Naive B cell (primary cell): ENCODE results near the gene LY86. TPM values are rescaled to one million over a fixed set of nuclear protein-coding genes. Genes with fewer than 3 reads are reported as not detected.
A peak's percentile ranks its signal among the peaks of the same experiment; 100 is the strongest.
"Not testable (repeated sequence)": the region's sequence is repeated elsewhere in the genome, so short reads cannot be mapped to it uniquely, and the experiment has no call there.

Source experiments
- ATAC-seq, 2 donors: fragments of 150-1000 bp; cut with Tn5 transposase; 2 replicates each; pipeline ENCODE4 v1.10.0; 2021; ENCODE audit warnings: low read depth in 2 of 2, mild to moderate bottlenecking in 2 of 2, moderate library complexity in 2 of 2
- DNase-seq: peaks from one replicate; pipeline ENCODE4 v3.0.0; 2022
- H3K27ac Mint-ChIP-seq, 6 donors: one replicate each; pipeline ENCODE4 v1.8.0; 2020 to 2022; ENCODE audit warnings: mild to moderate bottlenecking in 6 of 6, mixed read lengths in 6 of 6, moderate library complexity in 5 of 6, inconsistent platforms in 2 of 6
- H3K27me3 Mint-ChIP-seq, 3 donors: one replicate each; pipeline ENCODE4 v1.8.0; 2021 to 2022; ENCODE audit warnings: mixed read lengths in 3 of 3, mild to moderate bottlenecking in 1 of 3
- H3K36me3 Mint-ChIP-seq, 2 donors: one replicate each; pipeline ENCODE4 v1.8.0; 2020 to 2022; ENCODE audit warnings: mixed read lengths in 2 of 2, inconsistent platforms in 1 of 2, mild to moderate bottlenecking in 1 of 2
- H3K4me1 Mint-ChIP-seq, 3 donors: one replicate each; pipeline ENCODE4 v1.8.0; 2020 to 2022; ENCODE audit warnings: mixed read lengths in 3 of 3, inconsistent platforms in 1 of 3, mild to moderate bottlenecking in 1 of 3, moderate library complexity in 1 of 3
- H3K4me3 Mint-ChIP-seq, 8 donors: one replicate each; pipeline ENCODE4 v1.8.0; 2020 to 2022; ENCODE audit warnings: mild to moderate bottlenecking in 8 of 8, mixed read lengths in 8 of 8, moderate library complexity in 8 of 8, inconsistent platforms in 2 of 8
- H3K9me3 Mint-ChIP-seq, 7 donors: one replicate each; pipeline ENCODE4 v1.8.0; 2020 to 2022; ENCODE audit warnings: mixed read lengths in 7 of 7, mild to moderate bottlenecking in 5 of 7, inconsistent platforms in 2 of 7, moderate library complexity in 1 of 7
- polyA plus RNA-seq, 6 donors: library from polyadenylated mRNA; unstranded; fragments of 300-500 nt; fragmentation: Illumina TruSeq; gene quantifications; one replicate each; pipeline ENCODE4 v1.2.3, GENCODE V29; 2021; ENCODE audit warnings: low read depth in 6 of 6

LY86 gene
- polyA plus RNA-seq, 6 donors from 2014 or later = 310 to 556 (median 476) TPM

DNA sequence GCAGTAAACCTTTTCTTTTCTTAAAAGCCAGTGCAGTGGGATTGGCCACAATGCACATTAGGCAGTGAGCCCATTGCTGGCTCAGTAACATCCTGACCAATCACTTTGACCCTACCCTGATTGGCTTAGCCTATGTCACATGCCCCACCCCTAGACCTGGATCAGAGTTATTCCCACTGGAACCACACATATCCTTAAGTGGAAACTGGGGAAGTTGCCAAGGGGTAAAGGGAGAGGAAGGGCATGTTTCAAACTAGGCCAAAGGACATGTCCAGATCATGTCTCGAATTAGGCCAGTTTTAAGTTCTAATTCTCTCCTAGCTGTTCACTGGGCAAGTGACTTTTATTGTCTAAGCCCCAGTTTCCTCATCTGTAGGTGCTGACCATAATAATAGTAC lies 69.3 kb downstream of the LY86 start:
- Mint-ChIP-seq H3K27ac (peak overlapping the region in 3 of 6 donors; percentile 42 to 94 (median 76)), H3K27me3 (no peaks in the 10 kb centered on the region), H3K4me3 (no peak overlapping the region), H3K9me3 (peaks cover 0 to 3% (median 0%) of the 10 kb centered on the region in 7 donors), H3K36me3 (peaks cover 19 to 21% of the 10 kb centered on the region in 2 donors), H3K4me1 (peaks cover 31 to 56% (median 37%) of the 10 kb centered on the region in 3 donors)
- ATAC-seq (no peak), DNase-seq (no peak)

DNA sequence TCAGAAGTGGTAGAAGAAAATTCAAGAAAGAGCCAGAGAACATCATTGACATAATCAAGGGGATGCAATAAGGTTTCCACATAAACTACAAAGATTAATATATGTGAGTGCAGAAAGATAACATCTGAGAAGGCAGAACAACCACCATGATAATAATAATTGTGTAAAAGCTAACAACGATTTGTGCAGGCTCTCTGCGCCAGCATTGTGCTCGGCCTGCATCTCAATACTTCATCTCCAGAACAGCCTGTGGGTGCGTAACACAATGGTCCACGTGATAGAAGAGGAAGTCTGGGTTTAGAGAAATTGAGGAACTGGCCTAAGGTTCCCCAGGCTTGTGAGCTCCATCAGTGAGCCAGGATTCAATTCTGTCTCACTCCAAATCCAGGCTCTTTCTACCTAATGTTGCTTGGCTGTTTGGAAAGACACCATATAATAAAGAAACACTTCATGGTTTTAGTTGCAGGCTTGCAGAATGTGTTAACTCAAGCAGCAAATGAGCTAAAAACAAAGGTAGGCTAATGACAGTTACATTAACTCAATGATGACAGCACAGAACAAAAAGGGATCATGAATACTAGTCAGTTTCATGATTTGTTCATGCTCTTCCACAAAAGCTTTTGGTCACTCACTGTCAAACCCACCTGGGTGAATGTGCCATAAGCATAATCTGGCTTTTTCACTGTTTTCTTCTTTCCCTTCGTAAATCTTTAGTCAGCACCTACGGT lies 71.2 kb downstream of the LY86 start:
- DNase-seq (peak; percentile 79), ATAC-seq (peak; percentile 96 to 99)
- Mint-ChIP-seq H3K4me1 (peaks cover 21 to 43% (median 27%) of the 10 kb centered on the region in 3 donors), H3K4me3 (peak overlapping the region in 6 of 8 donors; percentile 22 to 73 (median 56)), H3K9me3 (peaks cover 0 to 3% (median 0%) of the 10 kb centered on the region in 7 donors), H3K36me3 (peaks cover 8 to 12% of the 10 kb centered on the region in 2 donors), H3K27ac (peak overlapping the region; percentile 51 to 98 (median 92)), H3K27me3 (no peaks in the 10 kb centered on the region)

DNA sequence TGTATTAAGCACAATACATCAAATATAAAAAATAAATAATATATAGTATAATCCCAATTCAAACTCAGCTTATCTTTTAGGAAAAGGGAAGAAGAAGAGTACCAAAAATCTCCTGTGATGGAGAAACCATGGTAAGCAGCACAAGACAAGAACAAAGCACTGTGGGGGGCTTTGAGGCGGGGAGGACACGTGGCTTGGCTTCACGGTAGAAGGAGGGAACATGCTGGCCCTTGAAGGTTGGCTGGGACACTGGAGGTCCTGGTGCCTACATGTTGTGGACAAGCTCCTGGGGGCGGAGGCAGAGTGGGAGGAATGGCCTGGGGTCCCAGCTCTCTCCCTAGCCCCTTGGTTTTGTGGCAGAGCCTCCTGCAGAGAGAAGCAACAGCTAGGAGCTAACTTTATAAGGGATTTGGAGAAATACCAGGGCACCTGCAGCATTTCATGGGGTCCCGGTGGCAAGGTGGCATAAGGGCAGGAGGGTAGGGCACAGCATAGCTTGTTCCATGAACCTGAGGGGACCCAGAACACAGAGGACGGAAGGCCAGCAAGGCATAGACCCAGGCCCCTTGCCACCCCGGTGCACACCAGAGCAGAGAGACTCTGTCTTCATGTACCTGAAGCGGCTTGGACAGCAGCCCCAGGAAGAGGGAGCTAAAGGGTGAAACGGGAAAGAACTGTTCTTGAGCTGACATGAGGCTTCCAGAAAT lies 72.0 kb downstream of the LY86 start:
- Mint-ChIP-seq H3K27ac (peak overlapping the region in 5 of 6 donors; percentile 76 to 98 (median 90)), H3K9me3 (peaks cover 0 to 3% (median 0%) of the 10 kb centered on the region in 7 donors), H3K4me1 (peaks cover 18 to 36% (median 26%) of the 10 kb centered on the region in 3 donors), H3K36me3 (peaks cover 2 to 4% of the 10 kb centered on the region in 2 donors), H3K4me3 (peak overlapping the region in 1 of 8 donors; percentile 12), H3K27me3 (no peaks in the 10 kb centered on the region)
- DNase-seq (no peak), ATAC-seq (no peak)

DNA sequence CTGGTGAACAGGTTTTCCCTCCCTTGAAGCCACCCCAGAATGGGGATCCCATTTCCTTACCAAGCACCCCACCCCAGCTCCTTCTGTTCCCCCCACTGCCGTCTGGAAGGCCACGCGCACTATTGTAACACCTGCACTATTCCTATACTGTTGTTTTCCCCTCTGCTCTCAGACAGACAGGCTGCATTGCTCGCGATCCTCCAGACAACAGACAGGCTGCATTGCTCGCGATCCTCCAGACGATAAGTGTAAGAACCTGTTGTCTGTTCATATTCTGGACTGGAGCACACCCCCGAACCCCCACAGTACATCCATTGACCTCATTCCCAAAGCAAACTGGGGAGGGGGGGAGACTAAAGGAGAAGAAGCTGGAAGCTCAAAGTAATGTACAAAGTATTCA lies 72.7 kb downstream of the LY86 start:
- no peak for DNase-seq
- Mint-ChIP-seq H3K27me3 (no peaks in the 10 kb centered on the region), H3K27ac (peak overlapping the region; percentile 22 to 88 (median 60)), H3K4me1 (peaks cover 18 to 36% (median 26%) of the 10 kb centered on the region in 3 donors), H3K4me3 (no peak overlapping the region), H3K9me3 (peaks cover 0 to 3% (median 0%) of the 10 kb centered on the region in 7 donors), H3K36me3 (no peaks in the 10 kb centered on the region)
- ATAC-seq = no peak

DNA sequence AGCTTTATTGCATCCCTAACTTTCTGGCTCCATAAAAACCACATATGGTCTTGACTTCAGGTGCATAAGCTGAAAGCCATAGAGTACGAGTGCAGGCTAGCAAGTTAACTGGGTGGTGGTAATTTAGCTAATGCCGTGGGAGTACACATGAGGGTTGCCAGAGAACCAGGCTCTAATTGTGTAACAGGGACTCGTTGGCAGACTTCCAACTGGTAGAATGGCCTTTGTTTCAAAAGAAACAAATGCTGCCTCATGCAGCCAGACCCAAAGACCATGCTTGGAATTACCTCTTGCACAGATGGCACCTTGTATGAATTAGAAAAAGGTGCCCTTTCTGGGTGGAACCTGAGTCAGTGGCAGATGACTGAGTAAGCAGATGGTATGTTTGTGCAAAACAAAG lies 73.2 kb downstream of the LY86 start:
- Mint-ChIP-seq H3K4me3 (no peak overlapping the region), H3K27ac (peak overlapping the region in 4 of 6 donors; percentile 3 to 76 (median 50)), H3K9me3 (peaks cover 0 to 3% (median 0%) of the 10 kb centered on the region in 7 donors), H3K27me3 (no peaks in the 10 kb centered on the region), H3K36me3 (no peaks in the 10 kb centered on the region), H3K4me1 (peaks cover 18 to 36% (median 26%) of the 10 kb centered on the region in 3 donors)
- DNase-seq (no peak), ATAC-seq (no peak)

DNA sequence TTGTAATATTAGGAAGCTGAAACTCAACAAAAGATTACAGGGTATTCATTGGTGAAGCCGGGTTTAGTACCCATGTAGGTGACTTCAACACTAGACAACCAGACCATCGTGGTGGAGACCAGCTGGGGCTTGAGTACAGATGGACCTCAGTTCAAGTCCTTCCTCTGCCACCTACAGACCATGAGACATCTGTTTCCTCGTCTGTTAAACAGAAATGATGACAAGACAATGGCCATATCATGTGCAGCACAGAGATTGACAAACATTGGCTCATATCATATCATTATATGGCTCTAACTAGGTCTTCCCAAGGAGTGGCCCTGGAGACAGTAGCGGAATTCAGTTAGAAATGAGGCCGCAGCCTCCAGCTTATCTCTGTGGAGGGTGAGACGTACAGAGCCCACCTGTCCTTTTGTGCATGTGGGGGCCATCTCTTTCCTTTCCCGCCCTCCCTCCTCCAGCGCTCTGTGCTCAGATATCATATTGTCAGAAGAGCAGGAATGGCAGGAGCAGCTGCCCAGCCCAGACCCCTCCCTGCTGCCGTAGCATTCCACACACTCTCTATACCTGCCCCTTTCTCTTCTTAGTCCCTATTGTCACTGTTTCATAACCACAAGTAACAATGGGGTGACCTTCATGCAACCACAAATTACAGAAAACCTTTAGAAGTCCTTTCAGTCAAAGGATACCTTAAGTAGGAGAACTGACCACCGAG lies 75.1 kb downstream of the LY86 start:
- no peak for DNase-seq
- Mint-ChIP-seq H3K36me3 (peaks cover 0 to 4% of the 10 kb centered on the region in 2 donors), H3K4me1 (peaks cover 18 to 24% (median 22%) of the 10 kb centered on the region in 3 donors), H3K4me3 (no peak overlapping the region), H3K27ac (peak overlapping the region in 1 of 6 donors; percentile 59), H3K27me3 (no peaks in the 10 kb centered on the region), H3K9me3 (no peaks in the 10 kb centered on the region)
- ATAC-seq = no peak

DNA sequence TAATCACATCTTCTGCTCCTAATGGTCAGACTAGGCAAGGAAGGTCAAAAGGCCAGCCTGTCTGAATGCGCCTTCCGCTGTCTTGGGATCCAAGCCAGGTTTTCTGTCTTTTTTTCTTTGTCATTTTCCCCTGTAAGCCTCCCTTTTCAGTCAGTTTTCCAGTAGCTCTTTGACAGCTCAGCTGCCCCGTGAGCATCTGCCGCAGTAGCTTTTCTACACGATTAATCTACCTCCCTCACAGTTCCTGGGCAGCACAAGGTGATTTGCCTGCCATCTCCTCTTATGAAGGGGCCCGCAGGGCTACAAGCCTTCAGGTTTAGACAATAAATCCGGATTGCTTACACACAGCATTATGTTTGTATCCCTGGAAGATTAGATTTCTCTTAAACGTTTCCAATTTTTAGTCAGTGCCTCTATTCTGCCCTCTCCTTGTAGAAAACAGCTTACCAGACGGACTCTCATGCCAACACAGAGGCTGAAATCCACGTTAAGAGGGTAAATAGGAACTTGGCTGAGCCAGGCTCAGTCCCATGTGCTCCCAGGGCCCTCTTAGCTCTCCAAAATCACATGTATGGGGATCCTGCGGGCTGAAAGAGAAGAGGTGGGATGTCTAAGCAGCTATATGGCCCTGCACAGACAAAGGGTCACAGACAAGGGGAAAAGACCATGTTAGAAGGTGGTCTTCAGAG lies 77.2 kb downstream of the LY86 start:
- H3K27me3 Mint-ChIP-seq = no peaks in the 10 kb centered on the region
- ATAC-seq = no peak

DNA sequence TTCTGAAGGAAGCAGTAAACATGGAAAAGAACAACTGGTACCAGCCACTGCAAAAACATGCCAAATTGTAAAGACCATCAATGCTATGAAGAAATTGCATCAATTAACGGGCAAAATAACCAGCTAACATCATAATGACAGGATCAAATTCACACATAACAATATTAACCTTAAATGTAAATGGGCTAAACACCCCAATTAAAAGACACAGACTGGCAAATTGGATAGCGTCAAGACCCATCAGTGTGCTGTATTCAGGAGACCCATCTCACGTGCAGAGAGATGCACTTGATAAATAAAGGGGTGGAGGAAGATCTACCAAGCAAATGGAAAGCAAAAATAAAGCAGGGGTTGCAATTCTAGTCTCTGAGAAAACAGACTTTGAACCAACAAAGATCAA lies 81.6 kb downstream of the LY86 start:
- not testable (repeated sequence) for DNase-seq, H3K9me3 Mint-ChIP-seq, H3K4me3 Mint-ChIP-seq, ATAC-seq, H3K36me3 Mint-ChIP-seq, H3K27me3 Mint-ChIP-seq, H3K4me1 Mint-ChIP-seq
- peak overlapping the region in 1 of 6 donors; percentile 27 for H3K27ac Mint-ChIP-seq

More for the DNA sequence above, 77.2 kb downstream of the LY86 start:
- Mint-ChIP-seq H3K4me3 (no peak overlapping the region), H3K9me3 (no peaks in the 10 kb centered on the region), H3K27ac (peak overlapping the region in 1 of 6 donors; percentile 49), H3K36me3 (peaks cover 0 to 4% of the 10 kb centered on the region in 2 donors), H3K4me1 (peaks cover 0 to 5% (median under 1%) of the 10 kb centered on the region in 3 donors)
- no peak for DNase-seq

DNA sequence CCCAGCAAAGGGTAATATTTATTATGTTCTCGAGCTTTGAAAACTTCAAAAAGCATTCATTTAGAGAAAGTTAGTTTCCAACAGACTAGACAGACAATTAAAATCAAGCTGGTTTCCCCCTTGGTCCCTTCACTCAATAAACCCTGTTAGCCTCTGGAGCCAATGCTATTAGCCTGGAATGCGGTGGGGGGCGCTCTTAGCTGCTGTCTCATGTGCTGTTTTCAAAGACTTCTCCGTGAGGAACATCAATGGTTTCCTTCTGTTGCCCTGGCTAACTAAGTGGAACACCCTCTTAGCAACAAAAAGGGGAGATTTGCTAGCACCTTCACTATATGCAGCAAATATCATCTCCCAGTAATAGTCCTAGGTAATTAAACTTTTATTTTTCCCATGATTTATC lies 86.4 kb downstream of the LY86 start:
- peaks cover 7 to 9% (median 7%) of the 10 kb centered on the region in 3 donors for H3K4me1 Mint-ChIP-seq
- H3K9me3 Mint-ChIP-seq = no peaks in the 10 kb centered on the region
- peaks cover 0 to 16% (median 14%) of the 10 kb centered on the region in 3 donors for H3K27me3 Mint-ChIP-seq
- H3K27ac Mint-ChIP-seq = peak overlapping the region in 1 of 6 donors; percentile 85
- ATAC-seq = no peak
- H3K36me3 Mint-ChIP-seq = no peaks in the 10 kb centered on the region
- DNase-seq = no peak
- no peak overlapping the region for H3K4me3 Mint-ChIP-seq

DNA sequence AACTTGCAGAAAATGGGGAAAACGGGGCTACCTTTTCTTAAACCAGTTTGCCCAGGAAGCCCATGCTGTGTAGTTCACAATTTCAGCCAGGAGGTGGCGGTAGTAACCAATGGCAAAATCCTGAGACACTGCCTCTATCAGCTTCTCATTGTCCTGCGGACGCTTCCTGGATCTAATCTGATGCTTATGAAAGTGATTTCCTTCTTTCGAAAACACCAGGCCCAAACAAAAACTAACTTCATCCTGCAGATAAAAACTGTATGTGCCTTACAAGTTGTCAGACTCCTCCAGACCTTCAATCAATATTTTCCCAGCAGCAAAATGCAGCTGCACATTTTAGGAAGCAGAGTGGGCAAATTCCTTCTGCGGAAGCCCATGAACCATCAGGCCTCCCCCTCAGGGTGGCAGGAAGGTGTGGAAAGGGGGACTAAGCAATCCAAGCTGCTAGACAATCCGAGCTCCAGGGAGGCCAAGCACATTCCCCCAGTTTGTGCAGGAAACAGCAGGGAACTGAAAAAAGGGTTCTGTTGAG lies 88.5 kb downstream of the LY86 start:
- no peaks in the 10 kb centered on the region for H3K36me3 Mint-ChIP-seq
- peaks cover 0 to 19% (median 16%) of the 10 kb centered on the region in 3 donors for H3K27me3 Mint-ChIP-seq
- ATAC-seq (peak; percentile 58 to 76), DNase-seq (peak; percentile 63)
- no peaks in the 10 kb centered on the region for H3K9me3 Mint-ChIP-seq
- H3K4me1 Mint-ChIP-seq = peaks cover 7 to 9% (median 7%) of the 10 kb centered on the region in 3 donors
- peak overlapping the region in 2 of 6 donors; percentile 1 to 5 for H3K27ac Mint-ChIP-seq
- peak overlapping the region in 3 of 8 donors; percentile 1 to 21 (median 4) for H3K4me3 Mint-ChIP-seq

DNA sequence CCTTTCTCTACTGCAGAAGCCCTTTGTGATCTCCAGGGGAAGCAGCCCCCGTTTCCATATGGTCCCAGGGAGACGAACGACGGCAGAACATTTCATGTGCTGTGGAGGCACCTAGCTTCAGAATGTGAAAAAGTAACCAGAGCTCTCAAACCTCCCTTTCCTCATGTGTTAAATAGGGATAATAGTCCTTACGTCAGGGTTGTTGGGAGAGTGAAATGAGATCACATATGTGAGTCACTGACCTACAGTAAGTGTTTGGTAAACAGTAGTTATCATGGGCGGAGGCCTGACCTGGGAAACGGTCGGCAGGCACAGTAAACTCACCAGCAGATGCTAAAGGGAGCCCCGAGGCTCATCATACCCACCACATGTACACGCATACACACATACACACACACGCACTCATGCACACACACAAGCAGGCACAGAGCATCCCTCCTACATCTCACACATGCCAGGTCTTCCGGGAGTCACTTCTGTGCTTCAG lies 89.7 kb downstream of the LY86 start:
- peaks cover 6 to 20% (median 16%) of the 10 kb centered on the region in 3 donors for H3K27me3 Mint-ChIP-seq
- no peak for DNase-seq
- no peak overlapping the region for H3K4me3 Mint-ChIP-seq
- no peaks in the 10 kb centered on the region for H3K9me3 Mint-ChIP-seq
- H3K4me1 Mint-ChIP-seq = peaks cover 5 to 7% (median 7%) of the 10 kb centered on the region in 3 donors
- ATAC-seq = no peak
- no peak overlapping the region for H3K27ac Mint-ChIP-seq
- no peaks in the 10 kb centered on the region for H3K36me3 Mint-ChIP-seq

DNA sequence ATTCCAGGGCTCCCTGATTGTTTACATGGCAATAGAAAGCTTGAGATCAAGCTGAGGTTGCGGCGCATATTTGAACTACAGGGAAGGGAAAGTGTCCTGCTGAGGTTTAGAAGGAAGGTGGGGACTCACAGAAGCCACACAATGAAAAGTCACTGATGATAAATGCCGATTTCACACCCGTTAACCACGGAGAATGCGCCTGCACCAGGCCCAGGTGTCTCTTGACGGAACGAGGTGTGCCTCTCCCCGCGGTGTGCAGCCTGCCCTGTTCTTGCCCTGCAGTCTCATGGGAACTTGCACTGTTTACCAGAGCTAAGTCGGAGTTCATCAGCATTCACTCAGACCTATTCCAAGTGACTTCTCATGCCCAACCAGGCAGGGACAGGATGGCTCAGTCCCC lies 90.3 kb downstream of the LY86 start:
- Mint-ChIP-seq H3K4me1 (peaks cover 5 to 7% (median 7%) of the 10 kb centered on the region in 3 donors), H3K9me3 (no peaks in the 10 kb centered on the region)

More for the DNA sequence above, 90.3 kb downstream of the LY86 start:
- ATAC-seq = no peak
- no peaks in the 10 kb centered on the region for H3K36me3 Mint-ChIP-seq
- H3K27me3 Mint-ChIP-seq = peaks cover 9 to 19% (median 16%) of the 10 kb centered on the region in 3 donors
- DNase-seq = no peak
- peak overlapping the region in 2 of 6 donors; percentile 13 to 36 for H3K27ac Mint-ChIP-seq
- no peak overlapping the region for H3K4me3 Mint-ChIP-seq
